ENCODE measurements around the gene TULP1.
A peak's percentile ranks its signal among the peaks of the same experiment; 100 is the strongest.

The TULP1 gene

GRCh38 chr6:35483893-35484645 lies 28.6 kb downstream of the TULP1 start:
- no peak for DNase-seq (ENCODE audit: low spot score)

GRCh38 chr6:35483490-35483889 lies 29.2 kb downstream of the TULP1 start:
- no peak for DNase-seq (ENCODE audit: low spot score)

- DNase-seq (ENCODE audit: low spot score): no peak
These were observed 29.6 kb downstream of the TULP1 start for GRCh38 chr6:35483062-35483461.

- DNase-seq (ENCODE audit: low spot score): no peak
These were observed 31.5 kb downstream of the TULP1 start for GRCh38 chr6:35481226-35481625.

GRCh38 chr6:35480176-35480575 lies 32.5 kb downstream of the TULP1 start:
- DNase-seq (ENCODE audit: low spot score): no peak

- DNase-seq (ENCODE audit: low spot score): no peak
These were observed 34.4 kb downstream of the TULP1 start for GRCh38 chr6:35478259-35478658.

GRCh38 chr6:35477551-35478179 lies 35.0 kb downstream of the TULP1 start:
- DNase-seq (ENCODE audit: low spot score): no peak

GRCh38 chr6:35477028-35477427 lies 35.7 kb downstream of the TULP1 start:
- DNase-seq (ENCODE audit: low spot score): no peak

GRCh38 chr6:35476004-35476403 lies 36.7 kb downstream of the TULP1 start:
- DNase-seq (ENCODE audit: low spot score): no peak

GRCh38 chr6:35475573-35475972 lies 37.1 kb downstream of the TULP1 start:
- no peak for DNase-seq (ENCODE audit: low spot score)

- no peak for DNase-seq (ENCODE audit: low spot score)
These were observed 37.6 kb downstream of the TULP1 start for GRCh38 chr6:35474942-35475570.

GRCh38 chr6:35474131-35474941 lies 38.4 kb downstream of the TULP1 start:
- no peak for DNase-seq (ENCODE audit: low spot score)

GRCh38 chr6:35473850-35474130 lies 38.9 kb downstream of the TULP1 start:
- no peak for DNase-seq (ENCODE audit: low spot score)

- DNase-seq (ENCODE audit: low spot score): no peak
These were observed 39.4 kb downstream of the TULP1 start for GRCh38 chr6:35473075-35473849.

GRCh38 chr6:35471836-35472345 lies 40.8 kb downstream of the TULP1 start:
- DNase-seq (ENCODE audit: low spot score): no peak

GRCh38 chr6:35470663-35471120 lies 42.0 kb downstream of the TULP1 start:
- DNase-seq (ENCODE audit: low spot score): no peak

- DNase-seq (ENCODE audit: low spot score): no peak
These were observed 42.7 kb downstream of the TULP1 start for GRCh38 chr6:35469751-35470662.

- DNase-seq (ENCODE audit: low spot score): no peak
These were observed 43.5 kb downstream of the TULP1 start for GRCh38 chr6:35468980-35469750.

- DNase-seq (ENCODE audit: low spot score): peak; percentile 89
These were observed 44.3 kb downstream of the TULP1 start, which contains the start of gene RPL10A for GRCh38 chr6:35468181-35468979. RPL10A (plus strand) TSS chr6:35468401; CDS start chr6:35468435, 34 bp downstream.

Measured in HuH-7 (cell line).